K562 (cell line): Measurements from ENCODE around the gene EFNA2. TPM values are rescaled to one million over a fixed set of nuclear protein-coding genes. Genes with fewer than 3 reads are reported as not detected.
A peak's percentile ranks its signal among the peaks of the same experiment; 100 is the strongest.

Experiments used
- ARID2 ChIP-seq: fragments of 450-650 bp; IDR thresholded peaks from 2 replicates; pipeline ENCODE4 v1.6.1; 2017; ENCODE audit warnings: antibody characterized with exemption, mild to moderate bottlenecking
- ATF1 ChIP-seq, 2 experiments: fragments of 450-650 bp in 1 of 2; IDR thresholded peaks; 2 replicates each; pipeline ENCODE4 v1.6.1; 2016; ENCODE audit warnings: missing compliant biosample characterization in 1 of 2, missing genetic modification characterization in 1 of 2
- ELF4 ChIP-seq: fragments of 450-650 bp; formaldehyde crosslinking; IDR thresholded peaks from 2 replicates; pipeline ENCODE4 v1.4.0; 2022; ENCODE audit warnings: missing genetic modification characterization
- EWSR1 ChIP-seq: fragments of 450-650 bp; IDR thresholded peaks from 2 replicates; pipeline ENCODE4 v1.6.1; 2018; ENCODE audit warnings: borderline replicate concordance, mild to moderate bottlenecking, low read depth, moderate library complexity; ENCODE audit not compliant: partially characterized antibody
- HNRNPL ChIP-seq: fragments of 200-400 bp; formaldehyde crosslinking; IDR thresholded peaks from 2 replicates; pipeline ENCODE4 v1.6.1; 2017; ENCODE audit warnings: low read depth, mild to moderate bottlenecking, low read length
- NFYB ChIP-seq: IDR thresholded peaks from 2 replicates; pipeline ENCODE4 v1.6.1; 2011; ENCODE audit warnings: mild to moderate bottlenecking, moderate library complexity; ENCODE audit not compliant: insufficient read length; ENCODE audit errors: extremely low read depth
- POU5F1 ChIP-seq: fragments of 150-350 bp; IDR thresholded peaks from 2 replicates; pipeline ENCODE4 v1.6.1; 2014; ENCODE audit warnings: borderline replicate concordance, low read length, low read depth, mild to moderate bottlenecking; ENCODE audit not compliant: partially characterized antibody
- RBM15 ChIP-seq: fragments of 200-400 bp; formaldehyde crosslinking; IDR thresholded peaks from 2 replicates; pipeline ENCODE4 v1.6.1; 2018; ENCODE audit warnings: mild to moderate bottlenecking, low read length, moderate library complexity; ENCODE audit not compliant: insufficient read depth
- ZNF316 ChIP-seq: fragments of 450-650 bp; IDR thresholded peaks from 2 replicates; pipeline ENCODE4 v1.6.1; 2016
- polyA plus RNA-seq, 8 experiments: library from polyadenylated mRNA; depleted of rRNA in 4 of 8; stranded (reverse) in 5 of 8; unstranded in 3 of 8; fragments of >200 nt; fragmentation: Nextera tagmentation in 2 of 8; fragmentation: Illumina TruSeq in 1 of 8; extraction: Ambion mirVana in 2 of 8; extraction: Trizol in 1 of 8; gene quantifications; 2 replicates each; pipeline versions ENCODE4 v1.2.1 to v1.2.3, GENCODE V29; 2011 to 2014; ENCODE audit warnings: inconsistent platforms in 1 of 8, missing spikeins in 1 of 8
- total RNA-seq, 7 experiments: library from RNA; depleted of rRNA in 6 of 7; stranded (reverse); fragments of >200 nt in 6 of 7; fragmentation: Illumina TruSeq in 2 of 7; extraction: Trizol in 2 of 7; gene quantifications; 2 replicates each; pipeline versions ENCODE4 v1.2.1 to v1.2.3, GENCODE V29; 2011 to 2021; ENCODE audit warnings: low replicate concordance in 1 of 7
- TF ChIP-seq, protein P1 (sequence below), 2 experiments: fragments of 450-650 bp in 1 of 2; sonication (generic) in 1 of 2; formaldehyde crosslinking in 1 of 2; IDR thresholded peaks; 2 replicates each; pipeline versions ENCODE4 v1.7.1 to v1.9.0; 2016 to 2022; ENCODE audit warnings: inconsistent platforms in 1 of 2, mild to moderate bottlenecking in 1 of 2, missing genetic modification reagents in 1 of 2
- TF ChIP-seq, protein P2 (sequence below): fragments of 250-450 bp; sonication (Bioruptor Pico); IDR thresholded peaks from 2 replicates; pipeline ENCODE4 v1.5.0; 2020; ENCODE audit warnings: mild to moderate bottlenecking
- TF ChIP-seq, protein P3 (sequence below), 2 experiments: fragments of 450-650 bp; IDR thresholded peaks; 2 replicates each; pipeline ENCODE4 v1.6.1; 2016
- TF ChIP-seq, protein P4 (sequence below): sonication (generic); formaldehyde crosslinking; IDR thresholded peaks from 2 replicates; pipeline ENCODE4 v1.8.1; 2023; ENCODE audit warnings: mild to moderate bottlenecking, missing genetic modification reagents, moderate library complexity

Gene EFNA2
- total and polyA plus RNA-seq, 9 of the 15 experiments (the other 6 are each of a cell fraction or from before 2014, with no cell fraction given), result 0.11 to 0.44 (median 0.15) TPM; not detected in 6

DNA sequence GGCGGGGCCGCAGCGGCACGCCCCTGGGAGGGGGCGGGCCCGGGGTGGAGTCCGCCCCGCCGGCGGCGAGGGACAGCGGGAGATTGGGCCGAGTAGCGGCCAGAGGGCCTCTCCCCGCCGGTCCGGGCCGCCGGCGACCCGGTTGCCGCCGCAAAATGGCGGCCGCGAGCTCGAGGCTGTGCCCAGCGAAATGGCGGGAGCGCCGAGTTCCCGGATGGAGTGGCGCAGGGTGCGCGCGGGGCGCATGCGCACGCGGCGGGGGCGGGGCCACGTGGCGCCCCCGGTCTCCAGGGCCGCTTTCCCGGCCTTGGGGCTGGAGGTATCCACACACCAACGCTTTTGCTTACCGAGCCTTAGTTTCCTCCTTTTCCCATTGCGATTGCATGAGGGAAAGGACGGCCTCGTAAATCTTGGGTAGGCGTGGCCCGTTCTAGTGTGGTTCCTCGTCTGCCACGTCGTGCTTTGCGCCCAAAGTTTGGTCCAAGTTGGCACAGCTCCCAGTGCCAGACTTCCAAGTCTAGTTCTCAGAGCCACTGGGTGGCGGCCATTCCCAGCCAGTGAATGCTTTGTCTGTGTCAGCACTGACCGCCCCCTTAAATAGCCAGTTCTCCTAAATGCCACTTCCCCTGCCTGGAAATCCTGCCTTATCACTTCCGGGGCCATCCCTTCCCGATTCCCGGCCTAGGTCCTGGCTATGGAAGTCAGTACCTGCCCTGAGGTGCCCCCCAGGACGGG, 16.0 kb upstream of the EFNA2 start (continued):
- TF ChIP-seq, protein P1, sequence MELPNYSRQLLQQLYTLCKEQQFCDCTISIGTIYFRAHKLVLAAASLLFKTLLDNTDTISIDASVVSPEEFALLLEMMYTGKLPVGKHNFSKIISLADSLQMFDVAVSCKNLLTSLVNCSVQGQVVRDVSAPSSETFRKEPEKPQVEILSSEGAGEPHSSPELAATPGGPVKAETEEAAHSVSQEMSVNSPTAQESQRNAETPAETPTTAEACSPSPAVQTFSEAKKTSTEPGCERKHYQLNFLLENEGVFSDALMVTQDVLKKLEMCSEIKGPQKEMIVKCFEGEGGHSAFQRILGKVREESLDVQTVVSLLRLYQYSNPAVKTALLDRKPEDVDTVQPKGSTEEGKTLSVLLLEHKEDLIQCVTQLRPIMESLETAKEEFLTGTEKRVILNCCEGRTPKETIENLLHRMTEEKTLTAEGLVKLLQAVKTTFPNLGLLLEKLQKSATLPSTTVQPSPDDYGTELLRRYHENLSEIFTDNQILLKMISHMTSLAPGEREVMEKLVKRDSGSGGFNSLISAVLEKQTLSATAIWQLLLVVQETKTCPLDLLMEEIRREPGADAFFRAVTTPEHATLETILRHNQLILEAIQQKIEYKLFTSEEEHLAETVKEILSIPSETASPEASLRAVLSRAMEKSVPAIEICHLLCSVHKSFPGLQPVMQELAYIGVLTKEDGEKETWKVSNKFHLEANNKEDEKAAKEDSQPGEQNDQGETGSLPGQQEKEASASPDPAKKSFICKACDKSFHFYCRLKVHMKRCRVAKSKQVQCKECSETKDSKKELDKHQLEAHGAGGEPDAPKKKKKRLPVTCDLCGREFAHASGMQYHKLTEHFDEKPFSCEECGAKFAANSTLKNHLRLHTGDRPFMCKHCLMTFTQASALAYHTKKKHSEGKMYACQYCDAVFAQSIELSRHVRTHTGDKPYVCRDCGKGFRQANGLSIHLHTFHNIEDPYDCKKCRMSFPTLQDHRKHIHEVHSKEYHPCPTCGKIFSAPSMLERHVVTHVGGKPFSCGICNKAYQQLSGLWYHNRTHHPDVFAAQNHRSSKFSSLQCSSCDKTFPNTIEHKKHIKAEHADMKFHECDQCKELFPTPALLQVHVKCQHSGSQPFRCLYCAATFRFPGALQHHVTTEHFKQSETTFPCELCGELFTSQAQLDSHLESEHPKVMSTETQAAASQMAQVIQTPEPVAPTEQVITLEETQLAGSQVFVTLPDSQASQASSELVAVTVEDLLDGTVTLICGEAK (IDR thresholded peaks at IDR 0.05), result peak; percentile 68; the same call in 1 of the 2 replicates
- TF ChIP-seq, protein P1 (CRISPR knock-in tag; IDR thresholded peaks at IDR 0.05), result peak; percentile 36; the same call in 1 of the 2 replicates
- TF ChIP-seq ARID2 (no peak), RBM15 (no peak), NFYB (no peak), HNRNPL (peak; percentile 60), ELF4 (CRISPR knock-in tag) (no peak), ZNF316 (no peak), EWSR1 (no peak), POU5F1 (no peak), ATF1 (CRISPR knock-in tag; IDR thresholded peaks at IDR 0.05) (no peak), ATF1 (tag; IDR thresholded peaks at IDR 0.05) (peak; percentile 43)
- TF ChIP-seq, protein P2, sequence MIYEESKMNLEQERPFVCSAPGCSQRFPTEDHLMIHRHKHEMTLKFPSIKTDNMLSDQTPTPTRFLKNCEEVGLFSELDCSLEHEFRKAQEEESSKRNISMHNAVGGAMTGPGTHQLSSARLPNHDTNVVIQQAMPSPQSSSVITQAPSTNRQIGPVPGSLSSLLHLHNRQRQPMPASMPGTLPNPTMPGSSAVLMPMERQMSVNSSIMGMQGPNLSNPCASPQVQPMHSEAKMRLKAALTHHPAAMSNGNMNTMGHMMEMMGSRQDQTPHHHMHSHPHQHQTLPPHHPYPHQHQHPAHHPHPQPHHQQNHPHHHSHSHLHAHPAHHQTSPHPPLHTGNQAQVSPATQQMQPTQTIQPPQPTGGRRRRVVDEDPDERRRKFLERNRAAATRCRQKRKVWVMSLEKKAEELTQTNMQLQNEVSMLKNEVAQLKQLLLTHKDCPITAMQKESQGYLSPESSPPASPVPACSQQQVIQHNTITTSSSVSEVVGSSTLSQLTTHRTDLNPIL (CRISPR knock-in tag), result 0 out of 2 replicates have a peak, but pooled peaks have one; percentile 33
- TF ChIP-seq, protein P3, sequence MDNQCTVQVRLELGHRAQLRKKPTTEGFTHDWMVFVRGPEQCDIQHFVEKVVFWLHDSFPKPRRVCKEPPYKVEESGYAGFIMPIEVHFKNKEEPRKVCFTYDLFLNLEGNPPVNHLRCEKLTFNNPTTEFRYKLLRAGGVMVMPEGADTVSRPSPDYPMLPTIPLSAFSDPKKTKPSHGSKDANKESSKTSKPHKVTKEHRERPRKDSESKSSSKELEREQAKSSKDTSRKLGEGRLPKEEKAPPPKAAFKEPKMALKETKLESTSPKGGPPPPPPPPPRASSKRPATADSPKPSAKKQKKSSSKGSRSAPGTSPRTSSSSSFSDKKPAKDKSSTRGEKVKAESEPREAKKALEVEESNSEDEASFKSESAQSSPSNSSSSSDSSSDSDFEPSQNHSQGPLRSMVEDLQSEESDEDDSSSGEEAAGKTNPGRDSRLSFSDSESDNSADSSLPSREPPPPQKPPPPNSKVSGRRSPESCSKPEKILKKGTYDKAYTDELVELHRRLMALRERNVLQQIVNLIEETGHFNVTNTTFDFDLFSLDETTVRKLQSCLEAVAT (IDR thresholded peaks at IDR 0.05), result peak; percentile 32 to 44; a peak in 2 of 4 replicates
- TF ChIP-seq, protein P4, sequence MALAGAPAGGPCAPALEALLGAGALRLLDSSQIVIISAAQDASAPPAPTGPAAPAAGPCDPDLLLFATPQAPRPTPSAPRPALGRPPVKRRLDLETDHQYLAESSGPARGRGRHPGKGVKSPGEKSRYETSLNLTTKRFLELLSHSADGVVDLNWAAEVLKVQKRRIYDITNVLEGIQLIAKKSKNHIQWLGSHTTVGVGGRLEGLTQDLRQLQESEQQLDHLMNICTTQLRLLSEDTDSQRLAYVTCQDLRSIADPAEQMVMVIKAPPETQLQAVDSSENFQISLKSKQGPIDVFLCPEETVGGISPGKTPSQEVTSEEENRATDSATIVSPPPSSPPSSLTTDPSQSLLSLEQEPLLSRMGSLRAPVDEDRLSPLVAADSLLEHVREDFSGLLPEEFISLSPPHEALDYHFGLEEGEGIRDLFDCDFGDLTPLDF, result 0 out of 2 replicates have a peak, but pooled peaks have one; percentile 9
